Measurements from ENCODE around the gene HSD17B13.
"Not testable (repeated sequence)": the region's sequence is repeated elsewhere in the genome, so short reads cannot be mapped to it uniquely, and the experiment has no call there.

HSD17B13 gene

DNA sequence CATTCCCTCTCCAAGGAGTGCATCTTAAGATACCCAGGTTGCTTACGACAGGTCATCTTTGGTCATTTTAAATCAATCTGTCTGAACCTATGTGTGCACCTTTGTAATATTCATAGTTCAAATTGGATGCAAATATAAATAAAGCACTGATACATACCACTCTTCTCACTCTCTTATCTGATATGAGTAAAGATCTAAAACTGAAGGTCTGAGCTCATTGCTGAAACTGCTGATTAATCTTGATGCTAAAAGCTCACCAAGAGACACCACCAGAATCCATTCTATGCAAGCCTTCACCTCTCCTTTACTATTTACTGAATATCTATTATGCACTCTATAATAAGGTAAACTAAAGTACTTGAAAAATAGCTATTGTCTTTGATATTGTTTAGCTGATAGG is 16.6 kb downstream of the HSD17B13 start:
- DNase-seq (ENCODE audit: low read depth) = no peak
- H3K4me3 ChIP-seq (ENCODE audit: low read length) = no peak overlapping the region
- TF ChIP-seq, protein P1, sequence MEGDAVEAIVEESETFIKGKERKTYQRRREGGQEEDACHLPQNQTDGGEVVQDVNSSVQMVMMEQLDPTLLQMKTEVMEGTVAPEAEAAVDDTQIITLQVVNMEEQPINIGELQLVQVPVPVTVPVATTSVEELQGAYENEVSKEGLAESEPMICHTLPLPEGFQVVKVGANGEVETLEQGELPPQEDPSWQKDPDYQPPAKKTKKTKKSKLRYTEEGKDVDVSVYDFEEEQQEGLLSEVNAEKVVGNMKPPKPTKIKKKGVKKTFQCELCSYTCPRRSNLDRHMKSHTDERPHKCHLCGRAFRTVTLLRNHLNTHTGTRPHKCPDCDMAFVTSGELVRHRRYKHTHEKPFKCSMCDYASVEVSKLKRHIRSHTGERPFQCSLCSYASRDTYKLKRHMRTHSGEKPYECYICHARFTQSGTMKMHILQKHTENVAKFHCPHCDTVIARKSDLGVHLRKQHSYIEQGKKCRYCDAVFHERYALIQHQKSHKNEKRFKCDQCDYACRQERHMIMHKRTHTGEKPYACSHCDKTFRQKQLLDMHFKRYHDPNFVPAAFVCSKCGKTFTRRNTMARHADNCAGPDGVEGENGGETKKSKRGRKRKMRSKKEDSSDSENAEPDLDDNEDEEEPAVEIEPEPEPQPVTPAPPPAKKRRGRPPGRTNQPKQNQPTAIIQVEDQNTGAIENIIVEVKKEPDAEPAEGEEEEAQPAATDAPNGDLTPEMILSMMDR (conservative IDR thresholded peaks at IDR 0.05; ENCODE audit: low read depth, low read length) = no peak

DNA sequence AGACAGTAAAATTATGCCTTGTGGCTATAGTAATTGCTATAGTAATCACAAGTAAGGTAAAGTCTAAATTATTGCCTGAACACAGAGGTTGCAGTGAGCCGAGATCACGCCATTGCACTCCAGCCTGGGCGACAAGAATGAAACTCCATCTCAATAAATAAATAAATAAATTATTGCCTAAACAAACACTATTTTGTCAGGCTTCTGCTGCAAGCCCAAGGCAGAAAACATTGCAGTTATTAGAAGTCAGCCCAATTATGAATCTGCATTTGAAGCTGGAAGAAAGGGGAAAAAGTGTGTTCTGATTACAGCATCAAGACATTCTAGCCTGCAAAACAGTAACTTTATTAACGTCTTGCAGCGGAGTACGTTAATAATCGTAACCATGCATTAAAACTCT is 17.1 kb downstream of the HSD17B13 start:
- no peak overlapping the region for H3K4me3 ChIP-seq (ENCODE audit: low read length)
- DNase-seq (ENCODE audit: low read depth) = no peak
- TF ChIP-seq, protein P1 (conservative IDR thresholded peaks at IDR 0.05; ENCODE audit: low read depth, low read length) = no peak

DNA sequence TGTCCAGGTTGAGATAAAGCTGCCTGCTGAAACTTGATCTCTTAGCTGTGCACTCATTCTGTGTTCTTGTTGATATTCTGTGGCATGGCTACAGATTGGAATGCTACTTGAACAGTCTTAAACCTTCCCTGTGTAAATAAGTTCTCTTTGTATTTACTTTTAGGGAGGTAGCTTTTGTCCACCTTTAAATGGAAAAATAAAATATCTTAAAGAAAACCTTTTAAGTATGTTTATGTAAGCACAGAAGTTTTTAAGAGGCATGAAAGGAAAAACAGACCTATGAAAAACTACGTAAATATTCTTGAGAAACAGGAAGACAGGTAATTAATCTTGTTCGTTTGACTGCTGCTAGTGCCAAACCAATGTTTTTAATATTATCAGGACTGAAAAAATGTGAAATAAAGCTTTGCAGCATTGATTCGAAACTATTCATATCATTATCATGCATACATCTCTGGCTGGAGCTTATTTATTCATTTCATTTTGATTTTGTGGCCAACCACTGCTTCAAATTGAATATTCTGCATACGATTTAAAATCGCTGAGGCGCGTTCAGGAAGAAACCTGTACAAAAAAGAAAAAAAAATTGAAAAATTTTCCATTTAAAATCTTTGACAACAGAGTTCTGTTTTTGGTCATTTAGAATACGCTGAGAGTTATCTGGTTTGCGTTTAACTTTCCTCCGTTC is 17.8 kb downstream of the HSD17B13 start:
- H3K4me3 ChIP-seq (ENCODE audit: low read length) = no peak overlapping the region
- TF ChIP-seq, protein P1 (conservative IDR thresholded peaks at IDR 0.05; ENCODE audit: low read depth, low read length) = no peak
- no peak for DNase-seq (ENCODE audit: low read depth)

DNA sequence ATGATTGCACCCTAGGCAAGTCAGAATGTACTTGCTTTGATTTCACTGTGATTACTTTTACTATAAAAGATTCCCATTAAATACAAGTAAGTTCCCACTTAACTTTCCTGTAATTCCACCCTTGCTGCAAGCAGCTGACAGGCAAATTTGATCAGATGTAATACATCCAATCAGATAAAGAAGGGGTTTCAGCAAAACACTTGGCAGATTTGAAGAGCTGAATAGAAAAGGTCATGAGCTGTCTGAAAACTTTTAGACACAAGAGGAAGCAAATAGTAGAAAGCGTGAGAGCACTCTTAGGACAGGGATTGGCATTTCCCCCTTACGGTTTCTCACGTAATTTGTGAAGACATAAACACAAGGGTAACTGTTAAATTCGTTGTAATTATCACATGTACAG is 22.8 kb downstream of the HSD17B13 start:
- no peak for DNase-seq (ENCODE audit: low read depth)
- no peak overlapping the region for H3K4me3 ChIP-seq (ENCODE audit: low read length)
- TF ChIP-seq, protein P1 (conservative IDR thresholded peaks at IDR 0.05; ENCODE audit: low read depth, low read length) = no peak

DNA sequence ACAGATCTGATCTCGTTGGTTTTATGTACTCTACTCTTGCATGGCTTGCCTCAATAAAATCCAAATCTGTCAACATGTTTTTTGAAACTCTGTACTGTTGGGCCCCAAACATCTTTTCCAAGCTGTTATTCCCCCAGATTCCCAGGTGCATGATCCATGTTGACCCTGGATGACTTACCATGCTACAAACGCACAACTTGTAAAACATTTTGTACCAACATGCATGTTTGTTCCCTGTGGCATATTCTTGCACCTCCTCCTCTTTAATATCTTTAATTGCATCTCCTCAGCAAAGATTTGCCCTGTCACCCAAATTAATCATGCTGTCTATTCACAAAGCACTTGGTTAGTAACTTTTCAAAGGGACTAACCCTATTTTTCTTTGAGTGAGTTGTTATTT is 24.3 kb downstream of the HSD17B13 start:
- H3K4me3 ChIP-seq (ENCODE audit: low read length) = no peak overlapping the region
- TF ChIP-seq, protein P1 (conservative IDR thresholded peaks at IDR 0.05; ENCODE audit: low read depth, low read length) = no peak
- no peak for DNase-seq (ENCODE audit: low read depth)

DNA sequence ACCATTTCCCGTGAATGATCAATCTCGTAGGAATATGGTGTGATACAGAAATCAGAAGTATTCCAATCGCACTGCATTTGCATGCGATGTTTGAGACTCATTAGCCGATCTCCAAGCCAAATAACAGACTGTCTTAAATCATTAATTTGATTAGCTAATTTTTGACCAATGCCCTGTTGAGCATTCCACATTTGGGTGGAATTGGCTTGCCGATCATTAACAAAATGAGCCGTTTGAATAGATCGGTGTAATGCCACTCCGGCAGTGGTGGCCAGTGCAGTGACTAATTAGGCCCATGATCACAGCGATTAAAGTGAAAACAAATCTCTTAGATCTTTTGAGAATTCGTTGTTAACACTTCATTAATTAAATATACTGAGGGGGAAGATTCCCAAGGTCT is 27.8 kb downstream of the HSD17B13 start:
- DNase-seq (ENCODE audit: low read depth); H3K4me3 ChIP-seq (ENCODE audit: low read length): not testable (repeated sequence)

DNA sequence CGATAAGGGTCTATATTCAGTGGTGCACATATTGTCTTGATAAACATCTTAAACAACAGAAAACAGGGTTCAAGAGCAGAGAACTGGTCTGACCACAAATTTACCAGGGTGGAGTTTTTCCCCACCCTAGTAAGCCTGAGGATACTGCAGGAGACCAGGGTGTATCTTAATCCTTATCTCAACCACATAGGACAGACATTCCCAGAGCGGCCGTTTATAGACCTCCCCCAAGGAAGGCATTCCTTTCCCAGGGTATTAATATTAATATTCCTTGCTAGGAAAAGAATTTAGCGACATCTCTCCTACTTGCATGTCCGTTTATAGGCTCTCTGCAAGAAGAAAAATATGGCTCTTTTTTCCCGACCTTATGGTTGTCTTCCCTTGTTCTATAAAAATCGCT is 28.8 kb downstream of the HSD17B13 start:
- not testable (repeated sequence) for DNase-seq (ENCODE audit: low read depth)

DNA sequence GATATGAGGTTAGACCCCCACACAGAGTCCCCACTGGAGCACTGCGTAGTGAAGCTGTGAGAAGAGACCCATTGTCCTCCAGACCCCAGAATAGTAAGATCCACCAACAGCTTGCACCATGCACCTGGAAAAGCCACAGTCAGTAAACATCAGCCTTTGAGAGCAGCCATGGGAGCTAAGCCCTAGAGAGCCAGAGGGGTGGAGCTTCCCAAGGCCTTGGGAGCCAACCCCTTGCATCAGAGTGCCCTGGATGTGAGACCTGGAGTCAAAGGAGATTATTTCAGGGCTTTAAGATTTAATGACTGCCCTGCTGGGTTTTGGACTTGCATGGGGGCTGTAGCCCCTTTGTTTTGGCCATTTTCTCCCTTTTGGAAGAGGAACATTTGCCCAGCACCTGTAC is 35.7 kb downstream of the HSD17B13 start:
- TF ChIP-seq, protein P1 (conservative IDR thresholded peaks at IDR 0.05; ENCODE audit: low read depth, low read length) = no peak
- no peak overlapping the region for H3K4me3 ChIP-seq (ENCODE audit: low read length)
- DNase-seq (ENCODE audit: low read depth) = no peak

More for the DNA sequence above, 28.8 kb downstream of the HSD17B13 start:
- not testable (repeated sequence) for H3K4me3 ChIP-seq (ENCODE audit: low read length)

DNA sequence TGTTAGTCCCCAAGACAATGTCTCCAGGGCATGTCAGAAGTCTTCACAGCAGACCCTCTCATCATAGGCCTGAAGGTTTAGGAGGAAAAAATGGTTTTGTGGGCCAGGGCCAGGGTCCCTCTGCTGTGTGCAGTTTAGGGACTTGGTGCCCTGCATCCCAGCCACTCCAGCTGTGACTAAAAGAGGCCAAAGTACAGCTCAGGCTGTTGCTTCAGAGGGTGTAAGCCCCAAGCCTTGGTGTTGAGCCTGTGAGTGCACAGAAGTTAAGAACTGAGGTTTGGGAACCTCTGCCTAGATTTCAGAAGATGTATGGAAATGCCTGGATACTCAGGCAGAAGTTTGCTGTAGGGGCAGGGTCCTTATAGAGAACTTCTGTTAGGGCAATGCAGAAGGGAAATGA is 38.4 kb downstream of the HSD17B13 start:
- DNase-seq (ENCODE audit: low read depth); H3K4me3 ChIP-seq (ENCODE audit: low read length): not testable (repeated sequence)
